Mammary epithelial cell (primary cell): Measurements from ENCODE around the gene MED12L.

Experiments
- EZH2 ChIP-seq: IDR thresholded peaks from 2 replicates; pipeline ENCODE4 v1.6.1; 2012; ENCODE audit warnings: low read length, inconsistent platforms, borderline replicate concordance
- TF ChIP-seq, protein P1 (sequence below), 2 donors: IDR thresholded peaks in 1 of 2; conservative IDR thresholded peaks in 1 of 2; 2 replicates each; pipeline ENCODE4 v1.5.1; 2011 to 2012; ENCODE audit warnings: inconsistent platforms in 2 of 2, low read length in 2 of 2, mild to moderate bottlenecking in 2 of 2, control low read depth in 1 of 2, low read depth in 1 of 2; ENCODE audit not compliant: insufficient read depth in 1 of 2; ENCODE audit errors: extremely low read depth in 1 of 2

DNA sequence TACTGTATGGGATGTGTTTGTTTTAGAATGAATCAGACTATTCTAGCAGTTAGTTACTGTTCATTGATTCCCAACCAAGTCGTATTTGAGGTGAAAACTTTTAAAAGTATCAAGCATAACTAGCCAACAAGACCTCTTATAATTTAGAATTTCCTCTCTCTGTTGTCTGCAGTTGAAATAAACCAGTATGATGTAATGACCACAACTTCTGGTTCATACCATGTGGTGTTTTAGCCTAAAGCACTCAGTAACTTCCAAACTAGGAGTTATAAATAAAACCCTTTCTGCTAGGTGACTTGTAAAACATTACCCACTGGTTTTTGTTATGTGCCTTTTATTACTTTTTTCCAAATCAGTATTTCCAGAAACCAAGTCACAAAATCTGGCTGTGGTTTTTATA, 318.9 kb downstream of the MED12L start:
- TF ChIP-seq, protein P1, sequence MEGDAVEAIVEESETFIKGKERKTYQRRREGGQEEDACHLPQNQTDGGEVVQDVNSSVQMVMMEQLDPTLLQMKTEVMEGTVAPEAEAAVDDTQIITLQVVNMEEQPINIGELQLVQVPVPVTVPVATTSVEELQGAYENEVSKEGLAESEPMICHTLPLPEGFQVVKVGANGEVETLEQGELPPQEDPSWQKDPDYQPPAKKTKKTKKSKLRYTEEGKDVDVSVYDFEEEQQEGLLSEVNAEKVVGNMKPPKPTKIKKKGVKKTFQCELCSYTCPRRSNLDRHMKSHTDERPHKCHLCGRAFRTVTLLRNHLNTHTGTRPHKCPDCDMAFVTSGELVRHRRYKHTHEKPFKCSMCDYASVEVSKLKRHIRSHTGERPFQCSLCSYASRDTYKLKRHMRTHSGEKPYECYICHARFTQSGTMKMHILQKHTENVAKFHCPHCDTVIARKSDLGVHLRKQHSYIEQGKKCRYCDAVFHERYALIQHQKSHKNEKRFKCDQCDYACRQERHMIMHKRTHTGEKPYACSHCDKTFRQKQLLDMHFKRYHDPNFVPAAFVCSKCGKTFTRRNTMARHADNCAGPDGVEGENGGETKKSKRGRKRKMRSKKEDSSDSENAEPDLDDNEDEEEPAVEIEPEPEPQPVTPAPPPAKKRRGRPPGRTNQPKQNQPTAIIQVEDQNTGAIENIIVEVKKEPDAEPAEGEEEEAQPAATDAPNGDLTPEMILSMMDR (conservative IDR thresholded peaks at IDR 0.05 in 1 of 2, IDR thresholded peaks at IDR 0.05 in 1 of 2; ENCODE audit: extremely low read depth in 1 of 2, insufficient read depth in 1 of 2, low read depth in 1 of 2, low read length in 2 of 2): no peak
- TF ChIP-seq EZH2: no peak
